ENCODE measurements around the gene TMEM247.

- TF ChIP-seq POLR2A (IDR thresholded peaks at IDR 0.05) (no peak), CTCF (IDR thresholded peaks at IDR 0.05) (no peak)
Observed at GRCh38 chr2:46430992-46431391, 48.4 kb upstream of the TMEM247 start.
